Loucy (cell line): ENCODE measurements around the gene DEK.

ENCODE experiments used
- H2AFZ ChIP-seq: fragments of 200-600 bp; sonication (generic); 2 replicates; pipeline ENCODE4 v1.6.0; 2016; ENCODE audit warnings: antibody characterized with exemption, mild to moderate bottlenecking, low read length, moderate library complexity
- H3F3A ChIP-seq: fragments of 200-600 bp; 2 replicates; pipeline ENCODE4 v1.6.0; 2016; ENCODE audit warnings: antibody characterized with exemption, low read depth, mild to moderate bottlenecking
- H3K27me3 ChIP-seq: fragments of 200-600 bp; sonication (generic); 2 replicates; pipeline ENCODE4 v1.6.1; 2014; ENCODE audit warnings: low read length, mild to moderate bottlenecking; ENCODE audit not compliant: insufficient read depth, poor library complexity, severe bottlenecking
- H3K36me3 ChIP-seq: fragments of 200-600 bp; sonication (generic); 2 replicates; pipeline ENCODE4 v1.6.1; 2016; ENCODE audit warnings: low read length; ENCODE audit not compliant: insufficient read depth
- H3K4me1 ChIP-seq: fragments of 200-600 bp; sonication (generic); 2 replicates; pipeline ENCODE4 v1.5.1; 2014; ENCODE audit warnings: low read length, mild to moderate bottlenecking; ENCODE audit not compliant: insufficient read depth, poor library complexity, severe bottlenecking
- H3K4me2 ChIP-seq: fragments of 200-600 bp; sonication (generic); 2 replicates; pipeline ENCODE4 v1.6.0; 2014; ENCODE audit warnings: antibody characterized with exemption, low read length, low read depth, mild to moderate bottlenecking; ENCODE audit not compliant: poor library complexity, severe bottlenecking
- H3K4me3 ChIP-seq: fragments of 200-600 bp; sonication (generic); 2 replicates; pipeline ENCODE4 v1.5.1; 2014; ENCODE audit warnings: low read length, mild to moderate bottlenecking, mixed read lengths; ENCODE audit not compliant: poor library complexity, severe bottlenecking
- H3K79me2 ChIP-seq: fragments of 200-600 bp; sonication (generic); 2 replicates; pipeline ENCODE4 v1.6.1; 2014; ENCODE audit warnings: low read length; ENCODE audit not compliant: insufficient read depth
- H3K9ac ChIP-seq: fragments of 200-600 bp; sonication (generic); 2 replicates; pipeline ENCODE4 v1.6.0; 2014; ENCODE audit warnings: mild to moderate bottlenecking, low read depth, low read length, moderate library complexity; ENCODE audit not compliant: poor library complexity, severe bottlenecking
- H3K9me2 ChIP-seq: fragments of 200-600 bp; sonication (generic); replicated peaks from 2 replicates; pipeline ENCODE4 v1.6.1; 2016; ENCODE audit warnings: low read depth, low read length, mixed read lengths
- H3K9me3 ChIP-seq: fragments of 200-600 bp; sonication (generic); 2 replicates; pipeline ENCODE4 v1.6.1; 2014; ENCODE audit warnings: mild to moderate bottlenecking, antibody characterized with exemption, low read length, low read depth; ENCODE audit not compliant: insufficient read depth
- H4K20me1 ChIP-seq: fragments of 200-600 bp; sonication (generic); 2 replicates; pipeline ENCODE4 v1.6.0; 2014; ENCODE audit warnings: antibody characterized with exemption, low read length, mild to moderate bottlenecking; ENCODE audit not compliant: insufficient read depth, poor library complexity, severe bottlenecking
- CTCF ChIP-seq: fragments of 200-600 bp; sonication (generic); conservative IDR thresholded peaks from 2 replicates; pipeline ENCODE4 v1.5.1; 2014; ENCODE audit warnings: mild to moderate bottlenecking, antibody characterized with exemption, low read length
- EZH2phosphoT487 ChIP-seq: fragments of 200-600 bp; IDR thresholded peaks from 2 replicates; pipeline ENCODE4 v1.6.1; 2018; ENCODE audit warnings: antibody characterized with exemption, mild to moderate bottlenecking, moderate library complexity, borderline replicate concordance

The DEK gene

DNA sequence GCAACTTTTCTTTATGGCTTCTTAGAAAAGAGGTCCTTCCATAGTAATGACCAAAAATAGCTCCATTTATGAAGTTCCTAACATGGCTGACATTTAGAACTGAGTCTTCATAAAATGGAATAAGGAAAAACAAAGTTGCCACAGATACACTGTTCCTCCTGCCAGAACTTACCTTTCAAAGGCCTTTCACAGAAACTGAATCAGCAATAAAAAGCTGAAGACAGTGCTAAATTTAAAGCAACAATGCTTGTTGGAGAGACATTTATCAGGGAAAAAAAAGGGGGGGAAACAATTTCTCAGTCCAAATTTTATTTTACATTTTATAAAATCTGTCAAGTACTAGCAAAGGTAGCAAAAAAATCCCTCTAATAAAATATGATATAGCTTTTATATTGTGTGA is 17.3 kb downstream of the DEK start:
- no peak for TF ChIP-seq EZH2phosphoT487
- no peak for TF ChIP-seq CTCF

DNA sequence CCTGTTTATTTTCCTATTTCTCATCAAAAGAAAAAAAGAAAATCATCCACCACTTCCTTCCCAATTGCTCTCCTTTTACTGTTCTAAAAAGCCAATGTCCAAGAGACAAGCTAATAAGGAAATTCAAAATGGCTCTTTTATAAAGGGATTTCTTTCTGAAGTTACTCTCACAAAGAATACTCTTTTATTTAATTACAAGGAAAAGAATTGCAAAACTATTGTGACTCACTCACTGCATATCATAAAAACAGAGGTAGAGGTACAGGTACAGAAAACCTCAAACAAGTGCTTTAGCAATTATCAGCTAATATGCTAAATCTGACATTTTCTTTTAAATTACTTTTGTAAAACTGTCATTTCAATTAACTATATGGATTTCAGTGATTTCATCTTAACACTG is 18.1 kb downstream of the DEK start:
- H3K36me3 ChIP-seq: peaks cover 94% of the 10 kb centered on the region

More for the DNA sequence above, 17.3 kb downstream of the DEK start:
- Histone ChIP-seq H3K27me3 (no peaks in the 10 kb centered on the region), H3F3A (no peaks in the 10 kb centered on the region), H3K9me2 (no peaks in the 10 kb centered on the region), H3K79me2 (peaks cover 88% of the 10 kb centered on the region), H3K9me3 (no peaks in the 10 kb centered on the region), H3K36me3 (peaks cover 94% of the 10 kb centered on the region), H3K4me1 (peaks cover under 1% of the 10 kb centered on the region), H3K9ac (no peak overlapping the region), H4K20me1 (peaks cover 59% of the 10 kb centered on the region), H3K4me3 (no peak overlapping the region), H3K4me2 (no peak overlapping the region), H2AFZ (no peak overlapping the region)

DNA sequence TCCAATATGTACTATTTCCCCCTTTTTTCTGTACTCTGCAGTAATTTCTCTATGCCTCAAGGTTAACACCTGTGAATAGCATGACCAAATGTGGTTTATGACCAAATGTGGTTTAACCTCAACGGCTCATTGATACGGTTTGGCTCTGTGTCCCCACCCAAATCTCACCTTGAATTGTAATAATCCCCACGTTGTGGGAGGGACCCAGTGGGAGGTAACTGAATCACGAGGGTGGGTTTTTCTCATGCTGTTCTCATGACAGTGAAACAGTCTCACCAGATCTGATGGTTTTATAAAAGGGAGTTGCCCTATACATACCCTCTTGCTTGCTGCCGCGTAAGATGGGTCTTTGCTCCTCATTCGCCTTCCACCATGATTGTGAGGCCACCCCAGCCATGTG is 18.7 kb downstream of the DEK start:
- peaks cover 59% of the 10 kb centered on the region for H4K20me1 ChIP-seq
- H3F3A ChIP-seq: no peaks in the 10 kb centered on the region
- no peak overlapping the region for H3K4me2 ChIP-seq
- H2AFZ ChIP-seq: no peak overlapping the region
- H3K9me2 ChIP-seq: no peaks in the 10 kb centered on the region
- no peak overlapping the region for H3K4me3 ChIP-seq
- no peaks in the 10 kb centered on the region for H3K9me3 ChIP-seq
- no peaks in the 10 kb centered on the region for H3K27me3 ChIP-seq
- peaks cover 10% of the 10 kb centered on the region for H3K4me1 ChIP-seq
- peaks cover 88% of the 10 kb centered on the region for H3K79me2 ChIP-seq
- no peak overlapping the region for H3K9ac ChIP-seq
- TF ChIP-seq EZH2phosphoT487 (no peak), CTCF (no peak)
- peaks cover 94% of the 10 kb centered on the region for H3K36me3 ChIP-seq

More for the DNA sequence above, 18.1 kb downstream of the DEK start:
- no peaks in the 10 kb centered on the region for H3K9me2 ChIP-seq
- H3K79me2 ChIP-seq: peaks cover 88% of the 10 kb centered on the region
- no peak for TF ChIP-seq CTCF
- TF ChIP-seq EZH2phosphoT487: no peak
- H3K4me2 ChIP-seq: no peak overlapping the region
- no peak overlapping the region for H3K4me3 ChIP-seq
- no peaks in the 10 kb centered on the region for H3K27me3 ChIP-seq
- H3K9ac ChIP-seq: no peak overlapping the region
- no peaks in the 10 kb centered on the region for H3F3A ChIP-seq
- H3K9me3 ChIP-seq: no peaks in the 10 kb centered on the region
- H4K20me1 ChIP-seq: peaks cover 59% of the 10 kb centered on the region
- no peak overlapping the region for H2AFZ ChIP-seq
- peaks cover 9% of the 10 kb centered on the region for H3K4me1 ChIP-seq
